HEK293 (cell line): Measurements from ENCODE around the gene AMMECR1.

Source experiments
- GLI4 ChIP-seq: fragments of 450-650 bp; formaldehyde crosslinking; IDR thresholded peaks from 2 replicates; pipeline ENCODE4 v1.5.1; 2016; ENCODE audit warnings: missing biosample characterization, missing genetic modification characterization
- SP2 ChIP-seq: fragments of 450-650 bp; formaldehyde crosslinking; IDR thresholded peaks from 2 replicates; pipeline ENCODE4 v1.5.1; 2016; ENCODE audit warnings: missing biosample characterization, missing genetic modification characterization
- TCF7L2 ChIP-seq: IDR thresholded peaks from 2 replicates; pipeline ENCODE4 v1.6.1; 2011; ENCODE audit warnings: low read depth, mild to moderate bottlenecking, inconsistent platforms, low read length, moderate library complexity, borderline replicate concordance
- YY1 ChIP-seq: fragments of 450-650 bp; formaldehyde crosslinking; IDR thresholded peaks from 2 replicates; pipeline ENCODE4 v1.5.1; 2018; ENCODE audit warnings: missing biosample characterization, missing genetic modification characterization
- ZNF114 ChIP-seq: fragments of 450-650 bp; formaldehyde crosslinking; IDR thresholded peaks from 2 replicates; pipeline ENCODE4 v1.5.0; 2017; ENCODE audit warnings: missing biosample characterization, missing genetic modification characterization
- ZNF324 ChIP-seq: fragments of 450-650 bp; formaldehyde crosslinking; IDR thresholded peaks from 2 replicates; pipeline ENCODE4 v1.5.1; 2016; ENCODE audit warnings: missing biosample characterization, missing genetic modification characterization
- ZNF707 ChIP-seq: fragments of 450-650 bp; formaldehyde crosslinking; IDR thresholded peaks from 2 replicates; pipeline ENCODE4 v1.5.1; 2016; ENCODE audit warnings: missing biosample characterization, missing genetic modification characterization
- TF ChIP-seq, protein P1 (sequence below): fragments of 450-650 bp; IDR thresholded peaks from 2 replicates; pipeline ENCODE4 v1.5.1; 2018; ENCODE audit warnings: missing biosample characterization, mild to moderate bottlenecking, missing genetic modification characterization
- TF ChIP-seq, protein P2 (sequence below): fragments of 450-650 bp; formaldehyde crosslinking; IDR thresholded peaks from 2 replicates; pipeline ENCODE4 v1.5.1; 2016; ENCODE audit warnings: missing biosample characterization, missing genetic modification characterization
- TF ChIP-seq, protein P3 (sequence below): fragments of 450-650 bp; formaldehyde crosslinking; IDR thresholded peaks from 2 replicates; pipeline ENCODE4 v1.5.1; 2016; ENCODE audit warnings: missing biosample characterization, missing genetic modification characterization
- TF ChIP-seq, protein P4 (sequence below): fragments of 450-650 bp; formaldehyde crosslinking; IDR thresholded peaks from 2 replicates; pipeline ENCODE4 v1.5.1; 2016; ENCODE audit warnings: missing biosample characterization, missing genetic modification characterization, borderline replicate concordance

DNA sequence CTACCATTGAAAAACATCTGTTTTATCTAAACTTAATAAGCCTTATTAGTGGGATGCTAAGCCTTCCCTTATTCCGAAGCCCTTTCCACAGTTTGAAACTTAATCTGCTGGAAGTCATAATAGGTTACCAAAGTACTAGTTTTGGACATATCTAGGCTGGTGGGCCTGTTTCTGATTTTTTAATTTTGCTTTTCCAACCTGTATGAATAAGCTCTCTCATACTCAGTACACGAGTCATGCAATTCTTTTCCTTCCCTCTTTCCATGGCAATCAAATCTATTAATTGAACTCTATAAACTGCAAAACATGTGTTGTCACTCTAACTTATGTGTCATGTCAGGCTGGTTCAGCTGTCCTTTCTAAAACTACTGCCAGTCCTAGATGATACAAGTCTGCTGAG, 91.0 kb downstream of the AMMECR1 start:
- no peak for TF ChIP-seq SP2 (tag by site-specific recombination)
- TF ChIP-seq, protein P1, sequence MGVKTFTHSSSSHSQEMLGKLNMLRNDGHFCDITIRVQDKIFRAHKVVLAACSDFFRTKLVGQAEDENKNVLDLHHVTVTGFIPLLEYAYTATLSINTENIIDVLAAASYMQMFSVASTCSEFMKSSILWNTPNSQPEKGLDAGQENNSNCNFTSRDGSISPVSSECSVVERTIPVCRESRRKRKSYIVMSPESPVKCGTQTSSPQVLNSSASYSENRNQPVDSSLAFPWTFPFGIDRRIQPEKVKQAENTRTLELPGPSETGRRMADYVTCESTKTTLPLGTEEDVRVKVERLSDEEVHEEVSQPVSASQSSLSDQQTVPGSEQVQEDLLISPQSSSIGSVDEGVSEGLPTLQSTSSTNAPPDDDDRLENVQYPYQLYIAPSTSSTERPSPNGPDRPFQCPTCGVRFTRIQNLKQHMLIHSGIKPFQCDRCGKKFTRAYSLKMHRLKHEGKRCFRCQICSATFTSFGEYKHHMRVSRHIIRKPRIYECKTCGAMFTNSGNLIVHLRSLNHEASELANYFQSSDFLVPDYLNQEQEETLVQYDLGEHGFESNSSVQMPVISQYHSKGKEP (tag by site-specific recombination): no peak
- no peak for TF ChIP-seq ZNF707
- TF ChIP-seq YY1: no peak
- no peak for TF ChIP-seq GLI4 (tag by site-specific recombination)
- TF ChIP-seq, protein P2, sequence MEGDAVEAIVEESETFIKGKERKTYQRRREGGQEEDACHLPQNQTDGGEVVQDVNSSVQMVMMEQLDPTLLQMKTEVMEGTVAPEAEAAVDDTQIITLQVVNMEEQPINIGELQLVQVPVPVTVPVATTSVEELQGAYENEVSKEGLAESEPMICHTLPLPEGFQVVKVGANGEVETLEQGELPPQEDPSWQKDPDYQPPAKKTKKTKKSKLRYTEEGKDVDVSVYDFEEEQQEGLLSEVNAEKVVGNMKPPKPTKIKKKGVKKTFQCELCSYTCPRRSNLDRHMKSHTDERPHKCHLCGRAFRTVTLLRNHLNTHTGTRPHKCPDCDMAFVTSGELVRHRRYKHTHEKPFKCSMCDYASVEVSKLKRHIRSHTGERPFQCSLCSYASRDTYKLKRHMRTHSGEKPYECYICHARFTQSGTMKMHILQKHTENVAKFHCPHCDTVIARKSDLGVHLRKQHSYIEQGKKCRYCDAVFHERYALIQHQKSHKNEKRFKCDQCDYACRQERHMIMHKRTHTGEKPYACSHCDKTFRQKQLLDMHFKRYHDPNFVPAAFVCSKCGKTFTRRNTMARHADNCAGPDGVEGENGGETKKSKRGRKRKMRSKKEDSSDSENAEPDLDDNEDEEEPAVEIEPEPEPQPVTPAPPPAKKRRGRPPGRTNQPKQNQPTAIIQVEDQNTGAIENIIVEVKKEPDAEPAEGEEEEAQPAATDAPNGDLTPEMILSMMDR (tag by site-specific recombination): no peak
- no peak for TF ChIP-seq ZNF114 (tag by site-specific recombination)
- TF ChIP-seq, protein P3, sequence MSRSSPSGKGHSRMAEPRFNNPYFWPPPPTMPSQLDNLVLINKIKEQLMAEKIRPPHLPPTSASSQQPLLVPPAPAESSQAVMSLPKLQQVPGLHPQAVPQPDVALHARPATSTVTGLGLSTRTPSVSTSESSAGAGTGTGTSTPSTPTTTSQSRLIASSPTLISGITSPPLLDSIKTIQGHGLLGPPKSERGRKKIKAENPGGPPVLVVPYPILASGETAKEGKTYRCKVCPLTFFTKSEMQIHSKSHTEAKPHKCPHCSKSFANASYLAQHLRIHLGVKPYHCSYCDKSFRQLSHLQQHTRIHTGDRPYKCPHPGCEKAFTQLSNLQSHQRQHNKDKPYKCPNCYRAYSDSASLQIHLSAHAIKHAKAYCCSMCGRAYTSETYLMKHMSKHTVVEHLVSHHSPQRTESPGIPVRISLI (tag by site-specific recombination): no peak
- TF ChIP-seq, protein P4, sequence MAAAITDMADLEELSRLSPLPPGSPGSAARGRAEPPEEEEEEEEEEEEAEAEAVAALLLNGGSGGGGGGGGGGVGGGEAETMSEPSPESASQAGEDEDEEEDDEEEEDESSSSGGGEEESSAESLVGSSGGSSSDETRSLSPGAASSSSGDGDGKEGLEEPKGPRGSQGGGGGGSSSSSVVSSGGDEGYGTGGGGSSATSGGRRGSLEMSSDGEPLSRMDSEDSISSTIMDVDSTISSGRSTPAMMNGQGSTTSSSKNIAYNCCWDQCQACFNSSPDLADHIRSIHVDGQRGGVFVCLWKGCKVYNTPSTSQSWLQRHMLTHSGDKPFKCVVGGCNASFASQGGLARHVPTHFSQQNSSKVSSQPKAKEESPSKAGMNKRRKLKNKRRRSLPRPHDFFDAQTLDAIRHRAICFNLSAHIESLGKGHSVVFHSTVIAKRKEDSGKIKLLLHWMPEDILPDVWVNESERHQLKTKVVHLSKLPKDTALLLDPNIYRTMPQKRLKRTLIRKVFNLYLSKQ (tag by site-specific recombination): no peak
- TF ChIP-seq TCF7L2: no peak
- TF ChIP-seq ZNF324 (tag by site-specific recombination): no peak
